ENCODE results near the gene MICAL3.
"Not testable (repeated sequence)": the region's sequence is repeated elsewhere in the genome, so short reads cannot be mapped to it uniquely, and the experiment has no call there.

MICAL3 gene

GRCh38 chr22:18008136-18008535 is 16.2 kb downstream of the MICAL3 start:
- H3K14ac ChIP-seq (ENCODE audit: low read length) = no peak overlapping the region

GRCh38 chr22:18005201-18005926 is 19.0 kb downstream of the MICAL3 start:
- Histone ChIP-seq H3K4me1 (ENCODE audit: control insufficient read depth in 1 of 2, insufficient read depth in 2 of 2, low read length in 2 of 2) (peaks cover 0 to 1% of the 10 kb centered on the region in 2 experiments), H3K23ac (ENCODE audit: low read length) (no peak overlapping the region), H2AK5ac (ENCODE audit: low read length) (no peak overlapping the region), H3K4ac (ENCODE audit: low read depth, low read length) (no peak overlapping the region), H3K4me3 (ENCODE audit: low read depth, low read length) (no peak overlapping the region), H3K36me3 (ENCODE audit: control insufficient read depth in 1 of 2, insufficient read depth in 2 of 2, low read length in 2 of 2) (no peaks in the 10 kb centered on the region), H2BK120ac (ENCODE audit: insufficient read depth, low read length, poor library complexity) (no peak overlapping the region), H3K27ac (ENCODE audit: low read depth, low read length) (no peak overlapping the region), H2BK12ac (ENCODE audit: low read length) (no peak overlapping the region), H3K79me2 (ENCODE audit: control insufficient read depth, insufficient read depth, low read length, poor library complexity) (peaks cover 8% of the 10 kb centered on the region), H3K14ac (ENCODE audit: low read length) (no peak overlapping the region), H4K91ac (ENCODE audit: low read depth, low read length) (no peak overlapping the region), H2AFZ (ENCODE audit: insufficient read depth, low read length, poor library complexity) (no peak overlapping the region), H3K9ac (ENCODE audit: low read length) (no peak overlapping the region), H4K12ac (ENCODE audit: low read depth, low read length) (no peak overlapping the region), H3K18ac (ENCODE audit: low read length) (no peak overlapping the region), H3K79me1 (ENCODE audit: low read length) (peaks cover 6% of the 10 kb centered on the region), H4K8ac (ENCODE audit: low read depth, low read length) (no peak overlapping the region), H3K27me3 (ENCODE audit: insufficient read depth, low read length) (no peaks in the 10 kb centered on the region), H2BK5ac (ENCODE audit: low read depth, low read length, poor library complexity) (no peak overlapping the region), H3K9me3 (ENCODE audit: insufficient read depth, low read depth, low read length) (no peaks in the 10 kb centered on the region), H3K4me2 (ENCODE audit: low read length) (no peak overlapping the region)
- no CpG with 5 or more reads among the region's 8 CpGs for WGBS (ENCODE audit: extremely low coverage, insufficient coverage, insufficient read length)
- DNase-seq = no peak

More at GRCh38 chr22:18008136-18008535, 16.2 kb downstream of the MICAL3 start:
- H2BK5ac ChIP-seq (ENCODE audit: low read depth, low read length, poor library complexity) = no peak overlapping the region
- no peaks in the 10 kb centered on the region for H3K9me3 ChIP-seq (ENCODE audit: insufficient read depth, low read depth, low read length)
- no CpG with 5 or more reads among the region's 4 CpGs for WGBS (ENCODE audit: extremely low coverage, insufficient coverage, insufficient read length)
- H4K8ac ChIP-seq (ENCODE audit: low read depth, low read length) = no peak overlapping the region
- H2BK120ac ChIP-seq (ENCODE audit: insufficient read depth, low read length, poor library complexity) = no peak overlapping the region
- H3K23ac ChIP-seq (ENCODE audit: low read length) = no peak overlapping the region
- H3K79me1 ChIP-seq (ENCODE audit: low read length) = no peaks in the 10 kb centered on the region
- no peak overlapping the region for H2BK12ac ChIP-seq (ENCODE audit: low read length)
- no peak overlapping the region for H3K4ac ChIP-seq (ENCODE audit: low read depth, low read length)
- H4K91ac ChIP-seq (ENCODE audit: low read depth, low read length) = no peak overlapping the region
- H3K9ac ChIP-seq (ENCODE audit: low read length) = no peak overlapping the region
- H3K4me3 ChIP-seq (ENCODE audit: low read depth, low read length) = no peak overlapping the region
- no peak overlapping the region for H2AFZ ChIP-seq (ENCODE audit: insufficient read depth, low read length, poor library complexity)
- DNase-seq = peak; percentile 61 to 71
- no peaks in the 10 kb centered on the region for H3K79me2 ChIP-seq (ENCODE audit: control insufficient read depth, insufficient read depth, low read length, poor library complexity)
- H3K18ac ChIP-seq (ENCODE audit: low read length) = no peak overlapping the region
- H3K36me3 ChIP-seq (ENCODE audit: control insufficient read depth in 1 of 2, insufficient read depth in 2 of 2, low read length in 2 of 2) = no peaks in the 10 kb centered on the region
- H3K27me3 ChIP-seq (ENCODE audit: insufficient read depth, low read length) = no peaks in the 10 kb centered on the region
- H2AK5ac ChIP-seq (ENCODE audit: low read length) = no peak overlapping the region
- H3K4me2 ChIP-seq (ENCODE audit: low read length) = no peak overlapping the region
- no peak overlapping the region for H4K12ac ChIP-seq (ENCODE audit: low read depth, low read length)
- peaks cover 0 to 7% of the 10 kb centered on the region in 2 experiments for H3K4me1 ChIP-seq (ENCODE audit: control insufficient read depth in 1 of 2, insufficient read depth in 2 of 2, low read length in 2 of 2)
- H3K27ac ChIP-seq (ENCODE audit: low read depth, low read length) = no peak overlapping the region

DNA sequence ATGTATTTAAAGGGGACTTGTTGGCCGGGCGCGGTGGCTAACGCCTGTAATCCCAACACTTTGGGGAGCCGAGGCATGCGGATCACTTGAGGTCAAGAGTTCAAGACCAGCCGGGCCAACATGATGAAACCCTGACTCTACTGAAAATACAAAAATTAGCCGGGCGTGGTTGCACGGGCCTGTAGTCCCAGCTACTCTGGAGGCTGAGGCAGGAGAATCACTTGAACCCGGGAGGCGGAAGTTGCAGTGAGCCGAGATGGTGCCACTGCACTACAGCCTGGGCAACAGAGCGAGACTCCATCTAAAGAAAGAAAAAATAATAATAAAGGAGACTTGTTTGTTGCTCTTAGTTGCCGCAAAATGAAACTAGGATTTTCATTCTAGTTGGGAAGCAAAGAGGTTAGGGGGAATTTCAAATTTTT is 22.5 kb downstream of the MICAL3 start:
- not testable (repeated sequence) for H3K4ac ChIP-seq (ENCODE audit: low read depth, low read length); H3K79me1 ChIP-seq (ENCODE audit: low read length); H3K18ac ChIP-seq (ENCODE audit: low read length); DNase-seq; H2AK5ac ChIP-seq (ENCODE audit: low read length); H2BK12ac ChIP-seq (ENCODE audit: low read length); H2BK5ac ChIP-seq (ENCODE audit: low read depth, low read length, poor library complexity); H3K14ac ChIP-seq (ENCODE audit: low read length); H3K9ac ChIP-seq (ENCODE audit: low read length); H3K4me1 ChIP-seq (ENCODE audit: control insufficient read depth in 1 of 2, insufficient read depth in 2 of 2, low read length in 2 of 2); H2BK120ac ChIP-seq (ENCODE audit: insufficient read depth, low read length, poor library complexity); H3K9me3 ChIP-seq (ENCODE audit: insufficient read depth, low read depth, low read length); H3K23ac ChIP-seq (ENCODE audit: low read length); H3K27ac ChIP-seq (ENCODE audit: low read depth, low read length); H3K36me3 ChIP-seq (ENCODE audit: control insufficient read depth in 1 of 2, insufficient read depth in 2 of 2, low read length in 2 of 2); H3K4me3 ChIP-seq (ENCODE audit: low read depth, low read length); H4K12ac ChIP-seq (ENCODE audit: low read depth, low read length); H2AFZ ChIP-seq (ENCODE audit: insufficient read depth, low read length, poor library complexity); H3K27me3 ChIP-seq (ENCODE audit: insufficient read depth, low read length)
- Histone ChIP-seq H3K79me2 (ENCODE audit: control insufficient read depth, insufficient read depth, low read length, poor library complexity) (peaks cover 12% of the 10 kb centered on the region), H4K8ac (ENCODE audit: low read depth, low read length) (peak overlapping the region; percentile 69), H4K91ac (ENCODE audit: low read depth, low read length) (peak overlapping the region; percentile 20), H3K4me2 (ENCODE audit: low read length) (peak overlapping the region; percentile 92)
- no CpG with 5 or more reads among the region's 15 CpGs for WGBS (ENCODE audit: extremely low coverage, insufficient coverage, insufficient read length)

DNA sequence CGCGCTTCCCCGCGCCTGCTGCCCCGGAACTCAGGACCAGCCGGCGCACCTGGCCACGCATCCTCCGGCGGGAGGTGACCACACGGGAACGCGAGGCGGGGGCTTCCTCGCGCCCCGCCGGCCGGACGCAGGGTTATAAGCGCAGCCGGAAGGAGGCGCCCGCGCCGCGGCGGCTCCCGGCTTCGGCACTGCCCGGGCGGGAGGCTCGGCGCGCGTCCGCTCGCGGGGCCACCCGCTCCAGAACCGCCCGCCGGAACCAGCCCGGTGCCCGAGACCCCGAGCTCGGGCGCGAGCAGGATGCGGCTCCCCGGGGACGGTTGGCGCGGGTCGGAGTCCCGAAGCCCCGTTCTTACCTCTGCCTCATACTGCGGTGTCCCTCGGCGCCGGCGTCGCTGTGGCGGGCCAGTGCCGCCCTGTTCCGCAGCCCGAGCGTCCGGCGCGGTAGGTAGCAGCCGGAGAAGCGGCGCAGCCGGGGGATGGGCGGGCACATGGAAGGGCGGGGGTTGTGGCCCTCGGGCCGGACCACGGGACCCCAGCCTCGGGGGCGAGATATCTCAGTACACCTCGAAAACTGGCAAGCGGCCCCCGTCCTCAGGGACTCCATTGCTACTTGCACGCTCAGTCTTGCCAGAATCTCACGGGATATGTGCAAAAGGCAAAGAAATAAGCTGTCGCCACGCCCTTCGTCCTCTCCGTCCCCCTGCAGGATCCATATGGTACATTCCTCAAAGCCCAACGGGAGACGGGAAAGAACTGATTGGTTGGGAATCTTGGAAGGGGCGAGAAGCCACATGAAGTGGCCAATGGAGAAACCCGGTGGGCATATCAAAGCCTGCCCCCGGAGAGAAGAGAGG is 23.1 kb downstream of the MICAL3 start:
- H3K9ac ChIP-seq (ENCODE audit: low read length) = peak overlapping the region; percentile 73
- H3K4ac ChIP-seq (ENCODE audit: low read depth, low read length) = peak overlapping the region; percentile 65
- peak overlapping the region; percentile 38 for H3K27ac ChIP-seq (ENCODE audit: low read depth, low read length)
- H2AK5ac ChIP-seq (ENCODE audit: low read length) = no peak overlapping the region
- H3K36me3 ChIP-seq (ENCODE audit: control insufficient read depth in 1 of 2, insufficient read depth in 2 of 2, low read length in 2 of 2) = peaks cover 0 to 3% of the 10 kb centered on the region in 2 experiments
- peak overlapping the region; percentile 83 for H3K18ac ChIP-seq (ENCODE audit: low read length)
- peaks cover 7% of the 10 kb centered on the region for H3K79me1 ChIP-seq (ENCODE audit: low read length)
- no peak overlapping the region for H3K23ac ChIP-seq (ENCODE audit: low read length)
- peaks cover 3 to 4% of the 10 kb centered on the region in 2 experiments for H3K4me1 ChIP-seq (ENCODE audit: control insufficient read depth in 1 of 2, insufficient read depth in 2 of 2, low read length in 2 of 2)
- WGBS (ENCODE audit: extremely low coverage, insufficient coverage, insufficient read length) = no CpG with 5 or more reads among the region's 96 CpGs
- H2AFZ ChIP-seq (ENCODE audit: insufficient read depth, low read length, poor library complexity) = peak overlapping the region; percentile 57
- H2BK5ac ChIP-seq (ENCODE audit: low read depth, low read length, poor library complexity) = peak overlapping the region; percentile 83
- H3K9me3 ChIP-seq (ENCODE audit: insufficient read depth, low read depth, low read length) = no peaks in the 10 kb centered on the region
- DNase-seq = peak; percentile 84 to 95
- peak overlapping the region; percentile 75 for H4K91ac ChIP-seq (ENCODE audit: low read depth, low read length)
- peak overlapping the region; percentile 75 for H4K8ac ChIP-seq (ENCODE audit: low read depth, low read length)
- peak overlapping the region; percentile 76 for H2BK120ac ChIP-seq (ENCODE audit: insufficient read depth, low read length, poor library complexity)
- peak overlapping the region; percentile 42 for H2BK12ac ChIP-seq (ENCODE audit: low read length)
- H3K4me2 ChIP-seq (ENCODE audit: low read length) = peak overlapping the region; percentile 92
- H3K4me3 ChIP-seq (ENCODE audit: low read depth, low read length) = peak overlapping the region; percentile 79
- peak overlapping the region; percentile 88 for H3K14ac ChIP-seq (ENCODE audit: low read length)
- peaks cover 12% of the 10 kb centered on the region for H3K79me2 ChIP-seq (ENCODE audit: control insufficient read depth, insufficient read depth, low read length, poor library complexity)
- peak overlapping the region; percentile 70 for H4K12ac ChIP-seq (ENCODE audit: low read depth, low read length)
- no peaks in the 10 kb centered on the region for H3K27me3 ChIP-seq (ENCODE audit: insufficient read depth, low read length)
